A549 (cell line): ENCODE results near the gene WNK4.

Experiments
- CTCF ChIP-seq: fragments of >200 bp; sonication (Bioruptor Twin); formaldehyde crosslinking; IDR thresholded peaks from 3 replicates; pipeline ENCODE4 v1.5.1; 2016
- E2F6 ChIP-seq: IDR thresholded peaks from 2 replicates; pipeline ENCODE4 v1.6.1; 2012; ENCODE audit warnings: low read depth, borderline replicate concordance
- MAFK ChIP-seq: fragments of 450-650 bp; IDR thresholded peaks from 2 replicates; pipeline ENCODE4 v1.6.1; 2014; ENCODE audit not compliant: partially characterized antibody
- MYC ChIP-seq: IDR thresholded peaks from 2 replicates; pipeline ENCODE4 v1.6.1; 2012; ENCODE audit warnings: mild to moderate bottlenecking, inconsistent platforms, low read length, improper control_type of control experiment, borderline replicate concordance
- POLR2A ChIP-seq: IDR thresholded peaks from 2 replicates; pipeline ENCODE4 v1.6.1; 2012; ENCODE audit warnings: mild to moderate bottlenecking, low read length

GRCh38 chr17:42784811-42785592, 4.6 kb downstream of the WNK4 start:
- TF ChIP-seq CTCF (no peak), E2F6 (no peak), MYC (no peak), POLR2A (no peak), MAFK (no peak)
